Fibroblast of the aortic adventitia (primary cell): ENCODE results near the gene SLC39A3. TPM values are rescaled to one million over a fixed set of nuclear protein-coding genes. Genes with fewer than 3 reads are reported as not detected.

Experiments used
- DNase-seq: peaks from one replicate; pipeline ENCODE4 v3.0.0-alpha.2; 2010; ENCODE audit warnings: low read depth
- H3K4me3 ChIP-seq: 2 replicates; pipeline ENCODE4 v1.5.1; 2011; ENCODE audit warnings: low read depth, mild to moderate bottlenecking, control low read depth, low read length, moderate library complexity
- CTCF ChIP-seq: IDR thresholded peaks from 2 replicates; pipeline ENCODE4 v1.5.1; 2011; ENCODE audit warnings: mild to moderate bottlenecking, low read length, control low read depth, inconsistent platforms; ENCODE audit not compliant: insufficient read depth
- total RNA-seq: library from RNA; depleted of rRNA; stranded (reverse); fragments of >200 nt; gene quantifications from 2 replicates; pipeline ENCODE4 v1.2.3, GENCODE V29; 2012; ENCODE audit warnings: low replicate concordance

Gene SLC39A3
- total RNA-seq, 1 donor, result 28.4 TPM

GRCh38 chr19:2711875-2712205 lies 28.0 kb downstream of the SLC39A3 start:
- TF ChIP-seq CTCF, result no peak
- no peak for DNase-seq
- no peak overlapping the region for H3K4me3 ChIP-seq

- TF ChIP-seq CTCF, result no peak
- H3K4me3 ChIP-seq, result no peak overlapping the region
- DNase-seq, result peak; percentile 29
Measured at GRCh38 chr19:2711172-2711874, 28.5 kb downstream of the SLC39A3 start.

- no peak overlapping the region for H3K4me3 ChIP-seq
- TF ChIP-seq CTCF, result no peak
- DNase-seq, result no peak
Measured at GRCh38 chr19:2706251-2706650, 33.6 kb downstream of the SLC39A3 start.

GRCh38 chr19:2703691-2704216 lies 36.1 kb downstream of the SLC39A3 start:
- DNase-seq, result no peak
- H3K4me3 ChIP-seq, result no peak overlapping the region
- TF ChIP-seq CTCF, result no peak

GRCh38 chr19:2703077-2703437 lies 36.8 kb downstream of the SLC39A3 start:
- DNase-seq, result no peak
- TF ChIP-seq CTCF, result no peak
- H3K4me3 ChIP-seq, result peak overlapping the region; percentile 54

- peak within 1 kb of the TSS; percentile 65 for H3K4me3 ChIP-seq
Measured at GRCh38 chr19:2702170-2703076, 37.4 kb downstream of the SLC39A3 start, which contains the start of gene GNG7. GNG7 (minus strand) TSS chr19:2702694; CDS start chr19:2520688, 182,006 bp downstream.

More at GRCh38 chr19:2702170-2703076, 37.4 kb downstream of the SLC39A3 start, which contains the start of gene GNG7:
- no peak for TF ChIP-seq CTCF
- DNase-seq, result peak; percentile 69
